ENCODE data around the gene LPA.
"Not testable (repeated sequence)": the region's sequence is repeated elsewhere in the genome, so short reads cannot be mapped to it uniquely, and the experiment has no call there.

Gene LPA

GRCh38 chr6:160685762-160686450, 21.8 kb upstream of the LPA start:
- no peak for ATAC-seq (ENCODE audit: insufficient read depth, low read depth)
- Histone ChIP-seq H3K27me3 (ENCODE audit: insufficient read depth, low read length, poor library complexity) (no peaks in the 10 kb centered on the region), H3K9ac (ENCODE audit: low read depth, low read length) (no peak overlapping the region), H3K4me1 (ENCODE audit: insufficient read depth, low read length) (no peaks in the 10 kb centered on the region), H2AFZ (ENCODE audit: low read depth, low read length) (no peak overlapping the region), H4K20me1 (ENCODE audit: insufficient read depth, low read length) (no peaks in the 10 kb centered on the region), H3K27ac (ENCODE audit: low read length) (no peak overlapping the region), H3K9me3 (ENCODE audit: insufficient read depth, low read length, severe bottlenecking) (no peaks in the 10 kb centered on the region), H3K4me2 (ENCODE audit: insufficient read depth, low read length) (no peak overlapping the region), H3K36me3 (ENCODE audit: insufficient read depth, low read length) (no peaks in the 10 kb centered on the region), H3K79me2 (ENCODE audit: insufficient read depth, low read length) (no peaks in the 10 kb centered on the region), H3K4me3 (ENCODE audit: low read depth in 1 of 2, low read length in 2 of 2) (no peak overlapping the region)
- no peak for TF ChIP-seq CTCF (IDR thresholded peaks at IDR 0.05; ENCODE audit: borderline replicate concordance, extremely low read depth, low read length, poor library complexity, severe bottlenecking)
- TF ChIP-seq EZH2 (IDR thresholded peaks at IDR 0.05; ENCODE audit: borderline replicate concordance, low read depth, low read length, severe bottlenecking): no peak
- DNase-seq: no peak

- H3K9me3 ChIP-seq (ENCODE audit: insufficient read depth, low read length, severe bottlenecking); H3K36me3 ChIP-seq (ENCODE audit: insufficient read depth, low read length); H3K9ac ChIP-seq (ENCODE audit: low read depth, low read length); H3K4me1 ChIP-seq (ENCODE audit: insufficient read depth, low read length); H3K27me3 ChIP-seq (ENCODE audit: insufficient read depth, low read length, poor library complexity); H3K4me2 ChIP-seq (ENCODE audit: insufficient read depth, low read length); H3K4me3 ChIP-seq (ENCODE audit: low read depth in 1 of 2, low read length in 2 of 2); H4K20me1 ChIP-seq (ENCODE audit: insufficient read depth, low read length); H2AFZ ChIP-seq (ENCODE audit: low read depth, low read length); H3K27ac ChIP-seq (ENCODE audit: low read length); DNase-seq; H3K79me2 ChIP-seq (ENCODE audit: insufficient read depth, low read length); ATAC-seq (ENCODE audit: insufficient read depth, low read depth): not testable (repeated sequence)
These were observed 21.2 kb upstream of the LPA start for GRCh38 chr6:160685101-160685761.

GRCh38 chr6:160679402-160679769, 15.3 kb upstream of the LPA start:
- Histone ChIP-seq H3K4me1 (ENCODE audit: insufficient read depth, low read length) (no peaks in the 10 kb centered on the region), H4K20me1 (ENCODE audit: insufficient read depth, low read length) (no peaks in the 10 kb centered on the region), H3K4me2 (ENCODE audit: insufficient read depth, low read length) (no peak overlapping the region), H3K27me3 (ENCODE audit: insufficient read depth, low read length, poor library complexity) (no peaks in the 10 kb centered on the region), H3K9me3 (ENCODE audit: insufficient read depth, low read length, severe bottlenecking) (no peaks in the 10 kb centered on the region), H3K36me3 (ENCODE audit: insufficient read depth, low read length) (no peaks in the 10 kb centered on the region), H3K79me2 (ENCODE audit: insufficient read depth, low read length) (no peaks in the 10 kb centered on the region), H3K27ac (ENCODE audit: low read length) (no peak overlapping the region), H3K9ac (ENCODE audit: low read depth, low read length) (no peak overlapping the region), H3K4me3 (ENCODE audit: low read depth in 1 of 2, low read length in 2 of 2) (no peak overlapping the region), H2AFZ (ENCODE audit: low read depth, low read length) (no peak overlapping the region)
- ATAC-seq (ENCODE audit: insufficient read depth, low read depth): no peak
- DNase-seq: no peak
- TF ChIP-seq CTCF (IDR thresholded peaks at IDR 0.05; ENCODE audit: borderline replicate concordance, extremely low read depth, low read length, poor library complexity, severe bottlenecking): no peak
- no peak for TF ChIP-seq EZH2 (IDR thresholded peaks at IDR 0.05; ENCODE audit: borderline replicate concordance, low read depth, low read length, severe bottlenecking)

GRCh38 chr6:160678744-160679401, 14.8 kb upstream of the LPA start:
- DNase-seq: no peak
- no peaks in the 10 kb centered on the region for H3K79me2 ChIP-seq (ENCODE audit: insufficient read depth, low read length)
- no peak for ATAC-seq (ENCODE audit: insufficient read depth, low read depth)

More at GRCh38 chr6:160678744-160679401, 14.8 kb upstream of the LPA start:
- Histone ChIP-seq H2AFZ (ENCODE audit: low read depth, low read length) (no peak overlapping the region), H3K4me3 (ENCODE audit: low read depth in 1 of 2, low read length in 2 of 2) (no peak overlapping the region), H4K20me1 (ENCODE audit: insufficient read depth, low read length) (no peaks in the 10 kb centered on the region), H3K27ac (ENCODE audit: low read length) (no peak overlapping the region), H3K27me3 (ENCODE audit: insufficient read depth, low read length, poor library complexity) (no peaks in the 10 kb centered on the region), H3K9me3 (ENCODE audit: insufficient read depth, low read length, severe bottlenecking) (no peaks in the 10 kb centered on the region), H3K4me1 (ENCODE audit: insufficient read depth, low read length) (no peaks in the 10 kb centered on the region), H3K36me3 (ENCODE audit: insufficient read depth, low read length) (no peaks in the 10 kb centered on the region), H3K9ac (ENCODE audit: low read depth, low read length) (no peak overlapping the region), H3K4me2 (ENCODE audit: insufficient read depth, low read length) (no peak overlapping the region)
- no peak for TF ChIP-seq EZH2 (IDR thresholded peaks at IDR 0.05; ENCODE audit: borderline replicate concordance, low read depth, low read length, severe bottlenecking)
- TF ChIP-seq CTCF (IDR thresholded peaks at IDR 0.05; ENCODE audit: borderline replicate concordance, extremely low read depth, low read length, poor library complexity, severe bottlenecking): no peak
